Motor neuron (in vitro differentiated cells): ENCODE measurements around the gene NPHS2. TPM values are rescaled to one million over a fixed set of nuclear protein-coding genes. Genes with fewer than 3 reads are reported as not detected.
"Not testable (repeated sequence)": the region's sequence is repeated elsewhere in the genome, so short reads cannot be mapped to it uniquely, and the experiment has no call there.

Experiments
- ATAC-seq, 8 experiments: fragments of 200-7000 bp; cut with Tn5 transposase; replicated peaks in 6 of 8; 2 replicates each; pipeline ENCODE4 v1.8.0; 2021; ENCODE audit warnings: mild to moderate bottlenecking in 8 of 8, moderate library complexity in 8 of 8
- H3K27ac ChIP-seq, 2 donors: fragments of 250-450 bp; sonication (Bioruptor Pico); 2 replicates each; pipeline ENCODE4 v1.9.0; 2021; ENCODE audit warnings: antibody characterized with exemption in 2 of 2, mild to moderate bottlenecking in 2 of 2, moderate library complexity in 1 of 2
- H3K4me1 ChIP-seq, 2 donors: fragments of 250-450 bp; sonication (Bioruptor Pico); replicated peaks in 1 of 2; 2 replicates each; pipeline ENCODE4 v1.6.1; 2021; ENCODE audit warnings: antibody characterized with exemption in 2 of 2, mild to moderate bottlenecking in 2 of 2, moderate library complexity in 1 of 2
- H3K4me3 ChIP-seq, 5 donors: fragments of 250-450 bp; sonication (Bioruptor Pico); 2 replicates each; pipeline ENCODE4 v1.9.0; 2021; ENCODE audit warnings: antibody characterized with exemption in 5 of 5, mild to moderate bottlenecking in 5 of 5, moderate library complexity in 4 of 5
- WGBS, 10 experiments: fragments of 450-650 bp; shearing (Covaris generic); methylation state at CpG; one replicate each; pipeline ENCODE4 v1.0.0; 2022; 5-methylcytosine and 5-hydroxymethylcytosine counted together
- in situ Hi-C, 9 experiments: fragments of 400-800 bp; cut with MboI; loops; one replicate each; pipeline ENCODE4 v1.15.0; 2021; ENCODE audit warnings: low sequenced_read_pairs in 9 of 9, low pct_unique_long_range_greater_than_20kb in 2 of 9; ENCODE audit not compliant: unreplicated experiment in 9 of 9
- total RNA-seq, 8 experiments: library from RNA; unstranded; fragments of 300-600 nt; gene quantifications; 2 replicates each; pipeline versions ENCODE4 v1.2.3 to v1.2.4, GENCODE V29; 2022

Gene NPHS2
- total RNA-seq, 8 experiments from 2014 or later: 0.18 to 0.24 TPM; not detected in 6

GRCh38 chr1:179529482-179530195 is 46.1 kb downstream of the NPHS2 start:
- WGBS, 10 experiments: 7 to 50% (median 27%) methylated on average over 1 to 7 of the region's 8 CpGs; no CpG with 5 or more reads in 3 of the 10 experiments
- ATAC-seq: peak in 5 of 8 experiments; percentile 47 to 95 (median 88)
- Histone ChIP-seq H3K4me3 (no peak overlapping the region), H3K27ac (peak overlapping the region in 1 of 2 donors; percentile 27), H3K4me1 (peaks cover 7 to 11% of the 10 kb centered on the region in 2 donors)
- in situ Hi-C loops: no loop called here

DNA sequence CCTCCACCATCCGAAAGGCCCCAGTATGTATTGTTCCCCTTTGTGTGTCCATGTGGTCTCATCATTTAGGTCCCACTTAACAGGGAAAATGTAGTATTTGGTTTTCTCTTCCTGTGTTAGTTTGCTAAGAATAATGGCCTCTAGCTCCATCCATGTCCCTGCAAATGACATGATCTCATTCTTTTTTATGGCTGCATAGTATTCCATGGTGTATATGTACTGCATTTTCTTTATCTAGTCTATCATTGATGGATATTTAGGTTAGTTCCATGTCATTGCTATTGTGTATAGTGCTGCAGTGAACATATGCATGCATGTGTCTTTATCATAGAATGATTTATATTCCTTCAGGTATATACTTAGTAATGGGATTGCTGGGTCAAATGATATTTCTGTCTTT is 57.2 kb downstream of the NPHS2 start:
- in situ Hi-C loops, H3K4me3 ChIP-seq, H3K4me1 ChIP-seq, ATAC-seq, H3K27ac ChIP-seq: not testable (repeated sequence)
- 42 to 100% (median 75%) methylated on average over 1 of the region's 1 CpG; no CpG with 5 or more reads in 3 of the 10 experiments for WGBS, 10 experiments

DNA sequence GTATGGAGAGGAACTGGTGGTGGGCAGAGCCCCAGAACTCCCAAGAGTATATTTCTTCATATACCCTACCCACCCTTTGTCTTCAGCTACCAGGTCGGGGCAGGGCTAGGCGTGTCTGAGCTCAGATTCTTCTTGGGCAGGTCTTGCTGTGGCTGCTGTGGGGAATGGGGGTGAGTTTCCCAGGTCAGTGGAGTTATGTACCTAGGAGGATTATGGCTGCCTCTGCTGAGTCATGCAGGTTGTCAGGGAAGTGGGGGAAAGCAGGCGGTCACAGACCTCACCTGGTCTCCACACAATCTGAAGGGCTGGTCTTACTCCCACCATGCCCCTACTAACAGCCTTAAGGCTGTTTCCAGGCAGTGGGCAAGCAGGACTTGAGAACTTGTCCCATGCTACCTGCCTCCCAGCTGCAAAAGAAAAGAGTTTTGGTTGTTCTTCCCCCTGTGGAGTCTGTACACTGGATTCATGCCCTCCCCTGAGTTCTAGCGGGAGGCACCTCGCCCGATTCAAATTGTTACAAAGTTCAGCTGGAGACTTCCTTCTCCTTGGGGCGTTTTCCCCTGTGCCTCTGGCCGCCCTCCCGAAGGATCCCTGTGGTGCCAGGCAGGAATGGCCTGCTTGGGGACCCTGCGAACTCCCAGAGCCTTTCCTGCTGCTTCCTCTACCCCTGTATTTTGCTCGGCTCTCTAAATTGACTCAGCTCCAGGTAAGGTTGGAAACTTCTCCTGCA is 58.6 kb downstream of the NPHS2 start:
- Histone ChIP-seq H3K4me1 (no peaks in the 10 kb centered on the region), H3K4me3 (no peak overlapping the region), H3K27ac (no peak overlapping the region)
- in situ Hi-C loops: no loop called here
- no peak for ATAC-seq
- 13 to 90% (median 80%) methylated on average over 1 to 11 of the region's 11 CpGs; no CpG with 5 or more reads in 1 of the 10 experiments for WGBS, 10 experiments

GRCh38 chr1:179510038-179510437 is 65.7 kb downstream of the NPHS2 start:
- Histone ChIP-seq H3K4me1 (no peaks in the 10 kb centered on the region), H3K4me3 (no peak overlapping the region), H3K27ac (no peak overlapping the region)
- no peak for ATAC-seq
- 0 to 100% (median 44%) methylated on average over 1 to 2 of the region's 2 CpGs for WGBS, 10 experiments
- in situ Hi-C loops: no loop called here

- no peak for ATAC-seq
- Histone ChIP-seq H3K4me3 (no peak overlapping the region), H3K4me1 (no peaks in the 10 kb centered on the region), H3K27ac (no peak overlapping the region)
- in situ Hi-C loops: no loop called here
- 11 to 100% (median 64%) methylated on average over 1 to 4 of the region's 4 CpGs for WGBS, 10 experiments
Measured at GRCh38 chr1:179509384-179509783, 66.4 kb downstream of the NPHS2 start.

GRCh38 chr1:179506199-179506598 is 69.5 kb downstream of the NPHS2 start:
- in situ Hi-C loops: no loop called here
- no peaks in the 10 kb centered on the region for H3K4me1 ChIP-seq
- 40 to 100% (median 87%) methylated on average over 4 to 6 of the region's 6 CpGs; no CpG with 5 or more reads in 5 of the 10 experiments for WGBS, 10 experiments
- no peak for ATAC-seq
- H3K27ac ChIP-seq: no peak overlapping the region
- H3K4me3 ChIP-seq: no peak overlapping the region

Other genes with a start within 250 kb of the NPHS2 start
- gene AXDND1, start 210.0 kb downstream of the NPHS2 start, total RNA-seq: 1 to 10 TPM in 6 of 8 experiments, under 1 TPM in 2; 0.27 to 2.6 (median 1.5) TPM
- gene TDRD5, start 15.9 kb upstream of the NPHS2 start, total RNA-seq: under 1 TPM in 5 of 8 experiments, not detected in 3; 0.05 to 0.17 (median 0.10) TPM
- 1 to 10 TPM in 4 of 8 experiments, under 1 TPM in 4; 0.13 to 4.8 (median 1.6) TPM for gene FAM163A, start 167.3 kb upstream of the NPHS2 start, total RNA-seq